ENCODE data around the gene PTH1R.

PTH1R gene

GRCh38 chr3:46895204-46895660, 17.7 kb downstream of the PTH1R start:
- no peak for DNase-seq (ENCODE audit: low read depth, low spot score)
- Histone ChIP-seq H3K36me3 (ENCODE audit: insufficient read depth, low read length) (no peaks in the 10 kb centered on the region), H3K4me3 (no peak overlapping the region), H3K9ac (ENCODE audit: insufficient read length) (no peak overlapping the region), H3K9me3 (ENCODE audit: low read depth, low read length) (no peaks in the 10 kb centered on the region), H3K27ac (no peak overlapping the region)
- TF ChIP-seq EZH2 (IDR thresholded peaks at IDR 0.05) (no peak), POLR2AphosphoS5 (IDR thresholded peaks at IDR 0.05; ENCODE audit: borderline replicate concordance, low read depth, low read length) (no peak), FOXP2 (optimal IDR thresholded peaks at IDR 0.05; ENCODE audit: control extremely low read depth, extremely low read length, insufficient read depth) (no peak)

DNA sequence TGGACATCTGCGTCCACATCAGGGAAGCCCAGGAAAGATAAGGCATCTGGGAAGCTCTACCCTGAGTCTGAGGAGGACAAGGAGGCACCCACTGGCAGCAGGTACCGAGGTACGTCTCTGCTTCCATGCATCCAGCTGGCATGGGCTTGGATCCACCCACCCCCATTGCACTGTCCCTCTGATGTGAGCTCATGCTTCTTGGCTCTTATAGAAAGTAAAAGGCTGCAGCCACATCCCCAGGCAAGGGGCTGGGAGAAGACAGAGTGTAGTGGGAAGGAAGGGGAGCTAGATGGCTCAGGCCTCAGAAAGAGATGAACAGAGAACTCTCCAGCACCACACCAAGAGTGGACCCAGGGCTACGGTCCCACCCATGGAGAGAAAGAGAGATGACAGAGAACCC, 18.2 kb downstream of the PTH1R start:
- no peak for DNase-seq (ENCODE audit: low read depth, low spot score)
- H3K27ac ChIP-seq = no peak overlapping the region
- TF ChIP-seq FOXP2 (optimal IDR thresholded peaks at IDR 0.05; ENCODE audit: control extremely low read depth, extremely low read length, insufficient read depth) = no peak
- TF ChIP-seq EZH2 (IDR thresholded peaks at IDR 0.05) = no peak
- no peak for TF ChIP-seq POLR2AphosphoS5 (IDR thresholded peaks at IDR 0.05; ENCODE audit: borderline replicate concordance, low read depth, low read length)
- H3K9me3 ChIP-seq (ENCODE audit: low read depth, low read length) = no peaks in the 10 kb centered on the region
- H3K9ac ChIP-seq (ENCODE audit: insufficient read length) = no peak overlapping the region
- H3K36me3 ChIP-seq (ENCODE audit: insufficient read depth, low read length) = no peaks in the 10 kb centered on the region
- no peak overlapping the region for H3K4me3 ChIP-seq

DNA sequence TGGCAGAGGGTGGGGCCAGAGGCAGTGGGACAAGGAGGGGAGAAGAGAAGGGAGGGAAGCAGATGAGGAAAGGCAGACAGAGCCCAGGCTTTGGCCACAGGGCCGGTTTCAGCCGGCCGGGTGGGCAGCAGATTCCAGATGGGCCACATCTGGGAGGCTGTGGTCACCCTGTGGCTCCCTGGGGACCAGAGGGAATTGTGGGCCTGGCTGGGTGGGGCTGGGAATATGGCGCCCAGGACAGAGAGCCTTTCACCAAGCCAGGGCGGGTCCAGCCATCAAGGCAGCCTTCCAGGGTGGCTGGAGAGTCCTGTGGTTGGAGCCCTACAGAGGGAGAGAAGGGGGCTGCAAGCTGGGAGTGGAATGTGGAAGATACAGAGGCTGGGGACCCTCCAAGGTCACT, 18.9 kb downstream of the PTH1R start:
- no peak overlapping the region for H3K4me3 ChIP-seq
- H3K9me3 ChIP-seq (ENCODE audit: low read depth, low read length) = no peaks in the 10 kb centered on the region
- no peak overlapping the region for H3K27ac ChIP-seq
- DNase-seq (ENCODE audit: low read depth, low spot score) = no peak
- no peak for TF ChIP-seq EZH2 (IDR thresholded peaks at IDR 0.05)
- TF ChIP-seq FOXP2 (optimal IDR thresholded peaks at IDR 0.05; ENCODE audit: control extremely low read depth, extremely low read length, insufficient read depth) = no peak
- no peak for TF ChIP-seq POLR2AphosphoS5 (IDR thresholded peaks at IDR 0.05; ENCODE audit: borderline replicate concordance, low read depth, low read length)
- H3K36me3 ChIP-seq (ENCODE audit: insufficient read depth, low read length) = no peaks in the 10 kb centered on the region
- H3K9ac ChIP-seq (ENCODE audit: insufficient read length) = no peak overlapping the region

DNA sequence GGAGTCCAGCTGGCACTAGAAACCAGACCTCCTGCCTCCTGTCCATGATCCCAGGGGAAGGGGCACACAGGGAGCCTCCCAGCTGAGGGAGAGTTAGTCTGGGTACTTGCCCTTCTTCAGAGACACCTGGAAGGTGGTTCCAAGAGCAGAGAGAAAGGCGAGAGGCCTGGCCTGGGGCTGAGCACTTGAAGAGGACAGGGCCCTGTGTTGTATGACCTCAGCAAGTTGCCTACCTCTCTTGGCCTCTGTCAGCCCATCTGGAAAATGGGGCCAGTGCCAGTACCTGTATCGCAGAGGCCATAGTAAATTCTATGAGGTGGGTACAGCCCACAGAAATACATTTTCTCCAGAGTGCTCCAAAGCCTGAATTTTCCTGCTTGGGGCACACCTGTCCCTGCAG, 19.5 kb downstream of the PTH1R start:
- no peak for DNase-seq (ENCODE audit: low read depth, low spot score)
- Histone ChIP-seq H3K9ac (ENCODE audit: insufficient read length) (no peak overlapping the region), H3K9me3 (ENCODE audit: low read depth, low read length) (no peaks in the 10 kb centered on the region), H3K36me3 (ENCODE audit: insufficient read depth, low read length) (no peaks in the 10 kb centered on the region), H3K27ac (no peak overlapping the region), H3K4me3 (no peak overlapping the region)
- TF ChIP-seq EZH2 (IDR thresholded peaks at IDR 0.05) = no peak
- no peak for TF ChIP-seq FOXP2 (optimal IDR thresholded peaks at IDR 0.05; ENCODE audit: control extremely low read depth, extremely low read length, insufficient read depth)
- no peak for TF ChIP-seq POLR2AphosphoS5 (IDR thresholded peaks at IDR 0.05; ENCODE audit: borderline replicate concordance, low read depth, low read length)

GRCh38 chr3:46897829-46898320, 20.4 kb downstream of the PTH1R start:
- Histone ChIP-seq H3K9me3 (ENCODE audit: low read depth, low read length) (no peaks in the 10 kb centered on the region), H3K36me3 (ENCODE audit: insufficient read depth, low read length) (no peaks in the 10 kb centered on the region), H3K4me3 (no peak overlapping the region), H3K27ac (no peak overlapping the region), H3K9ac (ENCODE audit: insufficient read length) (no peak overlapping the region)
- no peak for TF ChIP-seq FOXP2 (optimal IDR thresholded peaks at IDR 0.05; ENCODE audit: control extremely low read depth, extremely low read length, insufficient read depth)
- TF ChIP-seq EZH2 (IDR thresholded peaks at IDR 0.05) = no peak
- TF ChIP-seq POLR2AphosphoS5 (IDR thresholded peaks at IDR 0.05; ENCODE audit: borderline replicate concordance, low read depth, low read length) = no peak
- no peak for DNase-seq (ENCODE audit: low read depth, low spot score)

GRCh38 chr3:46898321-46899150, 21.0 kb downstream of the PTH1R start:
- Histone ChIP-seq H3K9ac (ENCODE audit: insufficient read length) (no peak overlapping the region), H3K4me3 (no peak overlapping the region), H3K9me3 (ENCODE audit: low read depth, low read length) (no peaks in the 10 kb centered on the region), H3K27ac (no peak overlapping the region), H3K36me3 (ENCODE audit: insufficient read depth, low read length) (no peaks in the 10 kb centered on the region)
- DNase-seq (ENCODE audit: low read depth, low spot score) = no peak
- TF ChIP-seq EZH2 (IDR thresholded peaks at IDR 0.05) (no peak), FOXP2 (optimal IDR thresholded peaks at IDR 0.05; ENCODE audit: control extremely low read depth, extremely low read length, insufficient read depth) (no peak), POLR2AphosphoS5 (IDR thresholded peaks at IDR 0.05; ENCODE audit: borderline replicate concordance, low read depth, low read length) (no peak)

- H3K27ac ChIP-seq = no peak overlapping the region
- H3K9ac ChIP-seq (ENCODE audit: insufficient read length) = no peak overlapping the region
- no peaks in the 10 kb centered on the region for H3K36me3 ChIP-seq (ENCODE audit: insufficient read depth, low read length)
- no peak for DNase-seq (ENCODE audit: low read depth, low spot score)
- TF ChIP-seq FOXP2 (optimal IDR thresholded peaks at IDR 0.05; ENCODE audit: control extremely low read depth, extremely low read length, insufficient read depth) = no peak
- TF ChIP-seq POLR2AphosphoS5 (IDR thresholded peaks at IDR 0.05; ENCODE audit: borderline replicate concordance, low read depth, low read length) = no peak
- no peak for TF ChIP-seq EZH2 (IDR thresholded peaks at IDR 0.05)
- H3K4me3 ChIP-seq = no peak overlapping the region
- no peaks in the 10 kb centered on the region for H3K9me3 ChIP-seq (ENCODE audit: low read depth, low read length)
Measured at GRCh38 chr3:46899151-46900006, 21.9 kb downstream of the PTH1R start.

GRCh38 chr3:46900007-46900292, 22.4 kb downstream of the PTH1R start:
- DNase-seq (ENCODE audit: low read depth, low spot score) = no peak
- H3K36me3 ChIP-seq (ENCODE audit: insufficient read depth, low read length) = no peaks in the 10 kb centered on the region
- H3K9me3 ChIP-seq (ENCODE audit: low read depth, low read length) = no peaks in the 10 kb centered on the region
- no peak overlapping the region for H3K27ac ChIP-seq
- H3K4me3 ChIP-seq = no peak overlapping the region
- no peak overlapping the region for H3K9ac ChIP-seq (ENCODE audit: insufficient read length)
- TF ChIP-seq EZH2 (IDR thresholded peaks at IDR 0.05) = no peak
- TF ChIP-seq POLR2AphosphoS5 (IDR thresholded peaks at IDR 0.05; ENCODE audit: borderline replicate concordance, low read depth, low read length) = no peak
- no peak for TF ChIP-seq FOXP2 (optimal IDR thresholded peaks at IDR 0.05; ENCODE audit: control extremely low read depth, extremely low read length, insufficient read depth)
